ENCODE data around the gene NTN4. TPM values are rescaled to one million over a fixed set of nuclear protein-coding genes. Genes with fewer than 3 reads are reported as not detected.

Gene NTN4
- total RNA-seq, 1 experiment from 2014 or later: 0.17 TPM

- Histone ChIP-seq H3K14ac (ENCODE audit: insufficient read depth, low read length) (no peak overlapping the region), H3K56ac (ENCODE audit: insufficient read length, low read depth, low read length) (no peak overlapping the region), H2BK120ac (ENCODE audit: low read depth, low read length, poor library complexity, severe bottlenecking) (no peak overlapping the region), H2BK15ac (ENCODE audit: low read depth, low read length) (no peak overlapping the region), H3K4ac (ENCODE audit: low read depth, low read length) (no peak overlapping the region), H3K27me3 (ENCODE audit: insufficient read depth, low read length) (no peaks in the 10 kb centered on the region), H4K8ac (replicated peaks; ENCODE audit: insufficient read length, low read depth, low read length) (no peak overlapping the region), H2AFZ (ENCODE audit: low read length) (no peak overlapping the region), H3K18ac (ENCODE audit: insufficient read length, low read depth, low read length) (no peak overlapping the region), H3K9ac (ENCODE audit: extremely low read depth, insufficient read length, low read length) (no peak overlapping the region), H3K23ac (ENCODE audit: insufficient read length, low read depth, low read length) (no peak overlapping the region), H3K79me1 (ENCODE audit: insufficient read depth, low read depth, low read length, poor library complexity, severe bottlenecking) (no peaks in the 10 kb centered on the region), H3K4me2 (ENCODE audit: insufficient read depth, insufficient read length, low read length) (no peak overlapping the region), H4K20me1 (ENCODE audit: control insufficient read depth, insufficient read depth, insufficient read length) (no peaks in the 10 kb centered on the region), H2AK5ac (ENCODE audit: insufficient read length, low read length) (no peak overlapping the region), H3T11ph (ENCODE audit: low read length) (no peak overlapping the region), H4K5ac (ENCODE audit: insufficient read length, low read depth, low read length) (no peak overlapping the region), H4K91ac (ENCODE audit: insufficient read length, low read depth, low read length) (no peak overlapping the region), H3K9me3 (ENCODE audit: control insufficient read depth, low read depth, low read length) (no peaks in the 10 kb centered on the region), H3K79me2 (ENCODE audit: insufficient read depth, low read length) (no peaks in the 10 kb centered on the region), H3K23me2 (ENCODE audit: insufficient read length, low read depth, low read length, poor library complexity, severe bottlenecking) (no peaks in the 10 kb centered on the region), H3K27ac (ENCODE audit: insufficient read length, low read depth, low read length) (no peak overlapping the region), H2BK5ac (ENCODE audit: insufficient read length, low read length) (no peak overlapping the region), H3K4me1 (ENCODE audit: insufficient read depth, low read length) (no peaks in the 10 kb centered on the region), H2BK12ac (ENCODE audit: insufficient read length, low read depth, low read length) (no peak overlapping the region), H2BK20ac (ENCODE audit: low read depth, low read length, poor library complexity, severe bottlenecking) (no peak overlapping the region)
- no CpG with 5 or more reads among the region's 1 CpG for WGBS (ENCODE audit: extremely low coverage, insufficient read length, low lambda C conversion rate)
- no peak overlapping the region for H3K4me3 Mint-ChIP-seq
- peaks cover 12 to 13% of the 10 kb centered on the region in 2 experiments; a peak in 4 of 5 replicates for H3K9me3 Mint-ChIP-seq
- no peak for TF ChIP-seq CTCF (conservative IDR thresholded peaks at IDR 0.05)
- H3K36me3 Mint-ChIP-seq (ENCODE audit: insufficient read depth in 1 of 3, low read depth in 3 of 3): peaks cover 7 to 11% (median 10%) of the 10 kb centered on the region in 3 experiments; a peak in 4 of 7 replicates
- DNase-seq: no peak
- no peaks in the 10 kb centered on the region for H3K27me3 Mint-ChIP-seq (ENCODE audit: low read depth)
- peaks cover 2 to 3% of the 10 kb centered on the region in 2 experiments; a peak in 3 of 4 replicates for H3K4me1 Mint-ChIP-seq
- H3K27ac Mint-ChIP-seq: no peak overlapping the region
Observed at GRCh38 chr12:95730457-95730856, 60.1 kb downstream of the NTN4 start.
